Keratinocyte (primary cell): ENCODE data around the gene STX10. TPM values are rescaled to one million over a fixed set of nuclear protein-coding genes. Genes with fewer than 3 reads are reported as not detected.
"Not testable (repeated sequence)": the region's sequence is repeated elsewhere in the genome, so short reads cannot be mapped to it uniquely, and the experiment has no call there.

Source experiments
- DNase-seq: peaks from one replicate; pipeline ENCODE4 v3.0.0-alpha.2; 2011; ENCODE audit warnings: low read depth, missing footprints, low spot score
- FAIRE-seq: peaks from 2 replicates; lab custom pipeline; 2011; peaks lifted over from hg19 to GRCh38; lab: Jason Lieb, UNC
- H2AFZ ChIP-seq: 2 replicates; pipeline ENCODE4 v1.6.0; 2012; ENCODE audit warnings: low read length, control low read depth, inconsistent platforms; ENCODE audit not compliant: control insufficient read depth
- H3K27ac ChIP-seq: 2 replicates; pipeline ENCODE4 v1.5.1; 2011; ENCODE audit warnings: low read length; ENCODE audit not compliant: control insufficient read depth, insufficient read depth
- H3K27me3 ChIP-seq: 3 replicates; pipeline ENCODE4 v1.6.0; 2011; ENCODE audit warnings: low read length; ENCODE audit not compliant: control insufficient read depth, insufficient read depth; ENCODE audit errors: extremely low read depth
- H3K36me3 ChIP-seq, 2 experiments: 2 replicates in 1 of 2; 3 replicates in 1 of 2; pipeline ENCODE4 v1.5.1; 2011; ENCODE audit warnings: low read length in 2 of 2, mild to moderate bottlenecking in 1 of 2; ENCODE audit not compliant: control insufficient read depth in 2 of 2, insufficient read depth in 2 of 2; ENCODE audit errors: extremely low read depth in 1 of 2
- H3K4me1 ChIP-seq: 3 replicates; pipeline ENCODE4 v1.5.1; 2011; ENCODE audit warnings: low read length; ENCODE audit not compliant: control insufficient read depth, insufficient read depth; ENCODE audit errors: extremely low read depth
- H3K4me2 ChIP-seq: 3 replicates; pipeline ENCODE4 v1.6.0; 2011; ENCODE audit warnings: low read depth, low read length; ENCODE audit not compliant: control insufficient read depth, insufficient read depth; ENCODE audit errors: extremely low read depth
- H3K4me3 ChIP-seq, 3 experiments: fragments of 200-600 bp in 1 of 3; sonication (generic) in 1 of 3; 2 replicates in 2 of 3; 3 replicates in 1 of 3; pipeline ENCODE4 v1.5.1; 2011 to 2016; ENCODE audit warnings: low read length in 3 of 3, mild to moderate bottlenecking in 3 of 3, control low read depth in 2 of 3, inconsistent platforms in 1 of 3, low read depth in 1 of 3, mixed read lengths in 1 of 3, mixed run types in 1 of 3, moderate library complexity in 1 of 3; ENCODE audit not compliant: control insufficient read depth in 2 of 3, insufficient read depth in 2 of 3; ENCODE audit errors: extremely low read depth in 1 of 3
- H3K79me2 ChIP-seq: 2 replicates; pipeline ENCODE4 v1.6.0; 2012; ENCODE audit warnings: low read length; ENCODE audit not compliant: control insufficient read depth, insufficient read depth
- H3K9ac ChIP-seq: 3 replicates; pipeline ENCODE4 v1.6.0; 2011; ENCODE audit warnings: low read length; ENCODE audit not compliant: control insufficient read depth, insufficient read depth; ENCODE audit errors: extremely low read depth
- H3K9me1 ChIP-seq: 3 replicates; pipeline ENCODE4 v1.6.0; 2011; ENCODE audit warnings: low read length; ENCODE audit not compliant: control insufficient read depth, insufficient read depth; ENCODE audit errors: extremely low read depth
- H3K9me3 ChIP-seq: 2 replicates; pipeline ENCODE4 v1.5.1; 2012; ENCODE audit warnings: low read depth, low read length; ENCODE audit not compliant: control insufficient read depth
- H4K20me1 ChIP-seq: 3 replicates; pipeline ENCODE4 v1.6.0; 2011; ENCODE audit warnings: low read length; ENCODE audit not compliant: control insufficient read depth, insufficient read depth; ENCODE audit errors: extremely low read depth
- EZH2 ChIP-seq: IDR thresholded peaks from one replicate; pipeline ENCODE4 v1.6.1; 2012; ENCODE audit warnings: inconsistent platforms, mild to moderate bottlenecking, low read length, moderate library complexity
- dilution Hi-C: fragments of 300-500 bp; cut with MboI; formaldehyde crosslinking; loops from one replicate; pipeline ENCODE4 v1.7.0; 2020; ENCODE audit warnings: low sequenced_read_pairs; ENCODE audit not compliant: extremely low pct_ligation_motif_present
- polyA plus RNA-seq, 5 experiments: library from polyadenylated mRNA; depleted of rRNA in 3 of 5; stranded (reverse) in 3 of 5; stranded (forward) in 1 of 5; unstranded in 1 of 5; fragments of >200 nt; gene quantifications; 1 replicate in 1 of 5; 2 replicates in 3 of 5; 3 replicates in 1 of 5; pipeline versions ENCODE4 v1.2.1 to v1.2.3, GENCODE V29; 2011 to 2012; ENCODE audit warnings: missing spikeins in 2 of 5, low read depth in 1 of 5, low replicate concordance in 1 of 5
- TF ChIP-seq, protein P1 (sequence below), 3 experiments: IDR thresholded peaks in 1 of 3; conservative IDR thresholded peaks in 1 of 3; optimal IDR thresholded peaks in 1 of 3; 2 replicates in 2 of 3; 3 replicates in 1 of 3; pipeline versions ENCODE3 to v1.5.1; 2011; ENCODE audit warnings: low read length in 3 of 3, mild to moderate bottlenecking in 3 of 3, moderate library complexity in 2 of 3, control low read depth in 1 of 3, inconsistent platforms in 1 of 3; ENCODE audit not compliant: insufficient read depth in 2 of 3; ENCODE audit errors: extremely low read depth in 1 of 3

The STX10 gene
- polyA plus RNA-seq, 1 donor (not counting 4 experiments of a cell fraction or from before 2014, with no cell fraction given) = 65.2 TPM

- dilution Hi-C loops = no loop called here
- H2AFZ ChIP-seq = no peak overlapping the region
- H3K4me1 ChIP-seq = peaks cover 61% of the 10 kb centered on the region
- H3K4me3 ChIP-seq = no peak overlapping the region
- TF ChIP-seq, protein P1, sequence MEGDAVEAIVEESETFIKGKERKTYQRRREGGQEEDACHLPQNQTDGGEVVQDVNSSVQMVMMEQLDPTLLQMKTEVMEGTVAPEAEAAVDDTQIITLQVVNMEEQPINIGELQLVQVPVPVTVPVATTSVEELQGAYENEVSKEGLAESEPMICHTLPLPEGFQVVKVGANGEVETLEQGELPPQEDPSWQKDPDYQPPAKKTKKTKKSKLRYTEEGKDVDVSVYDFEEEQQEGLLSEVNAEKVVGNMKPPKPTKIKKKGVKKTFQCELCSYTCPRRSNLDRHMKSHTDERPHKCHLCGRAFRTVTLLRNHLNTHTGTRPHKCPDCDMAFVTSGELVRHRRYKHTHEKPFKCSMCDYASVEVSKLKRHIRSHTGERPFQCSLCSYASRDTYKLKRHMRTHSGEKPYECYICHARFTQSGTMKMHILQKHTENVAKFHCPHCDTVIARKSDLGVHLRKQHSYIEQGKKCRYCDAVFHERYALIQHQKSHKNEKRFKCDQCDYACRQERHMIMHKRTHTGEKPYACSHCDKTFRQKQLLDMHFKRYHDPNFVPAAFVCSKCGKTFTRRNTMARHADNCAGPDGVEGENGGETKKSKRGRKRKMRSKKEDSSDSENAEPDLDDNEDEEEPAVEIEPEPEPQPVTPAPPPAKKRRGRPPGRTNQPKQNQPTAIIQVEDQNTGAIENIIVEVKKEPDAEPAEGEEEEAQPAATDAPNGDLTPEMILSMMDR (optimal IDR thresholded peaks at IDR 0.05 in 1 of 3, IDR thresholded peaks at IDR 0.05 in 1 of 3, conservative IDR thresholded peaks at IDR 0.05 in 1 of 3; ENCODE audit: extremely low read depth in 1 of 3, insufficient read depth in 2 of 3, low read length in 3 of 3) = no peak
- TF ChIP-seq EZH2 = no peak
- no peaks in the 10 kb centered on the region for H4K20me1 ChIP-seq
- H3K79me2 ChIP-seq = no peaks in the 10 kb centered on the region
- DNase-seq (no peak), FAIRE-seq (peak; percentile 59)
- peak overlapping the region; percentile 60 for H3K9ac ChIP-seq
- H3K9me3 ChIP-seq = no peaks in the 10 kb centered on the region
- no peaks in the 10 kb centered on the region for H3K36me3 ChIP-seq
- H3K27me3 ChIP-seq = no peaks in the 10 kb centered on the region
- H3K9me1 ChIP-seq = no peaks in the 10 kb centered on the region
- H3K4me2 ChIP-seq = peak overlapping the region; percentile 22
- H3K27ac ChIP-seq = peak overlapping the region; percentile 43
These were observed 19.6 kb upstream of the STX10 start for GRCh38 chr19:13169769-13170168.

GRCh38 chr19:13166151-13166550 lies 16.0 kb upstream of the STX10 start:
- H3K9me3 ChIP-seq, FAIRE-seq, H3K4me3 ChIP-seq, H3K27me3 ChIP-seq, H3K79me2 ChIP-seq, dilution Hi-C loops, H3K9ac ChIP-seq, H2AFZ ChIP-seq, H4K20me1 ChIP-seq, H3K9me1 ChIP-seq, H3K27ac ChIP-seq, DNase-seq, H3K4me2 ChIP-seq, H3K36me3 ChIP-seq: not testable (repeated sequence)
- peaks cover 76% of the 10 kb centered on the region for H3K4me1 ChIP-seq
